UCSD-AML1 (cell line): ENCODE results near the gene LRRC74A.

ENCODE experiments used
- DNase-seq: peaks from one replicate; lab custom pipeline; 2025; ENCODE audit not compliant: unreplicated experiment; lab: John Stamatoyannopoulos, UW

Gene LRRC74A

GRCh38 chr14:76808990-76809389, 17.2 kb upstream of the LRRC74A start:
- DNase-seq: no peak

- DNase-seq: no peak
Observed at GRCh38 chr14:76810525-76810924, 15.7 kb upstream of the LRRC74A start.

- no peak for DNase-seq
Observed at GRCh38 chr14:76810953-76811400, 15.2 kb upstream of the LRRC74A start.

- no peak for DNase-seq
Observed at GRCh38 chr14:76811561-76811960, 14.6 kb upstream of the LRRC74A start.

GRCh38 chr14:76812093-76812421, 14.2 kb upstream of the LRRC74A start:
- no peak for DNase-seq

GRCh38 chr14:76812422-76813383, 13.5 kb upstream of the LRRC74A start, which contains the start of gene ANGEL1:
Gene ANGEL1 (minus strand): TSS chr14:76812882. CDS start chr14:76812827, 55 bp downstream.
- DNase-seq: peak; percentile 96

- DNase-seq: no peak
Observed at GRCh38 chr14:76814726-76815645, 11.2 kb upstream of the LRRC74A start.

GRCh38 chr14:76820700-76821099, 5.5 kb upstream of the LRRC74A start:
- no peak for DNase-seq

- no peak for DNase-seq
Observed at GRCh38 chr14:76827696-76828296, 1.6 kb downstream of the LRRC74A start.

GRCh38 chr14:76828339-76829012, 2.3 kb downstream of the LRRC74A start:
- no peak for DNase-seq

- DNase-seq: no peak
Observed at GRCh38 chr14:76829013-76829365, 2.8 kb downstream of the LRRC74A start.

- no peak for DNase-seq
Observed at GRCh38 chr14:76829650-76830421, 3.6 kb downstream of the LRRC74A start.

GRCh38 chr14:76830556-76830955, 4.3 kb downstream of the LRRC74A start:
- no peak for DNase-seq

GRCh38 chr14:76832503-76832988, 6.3 kb downstream of the LRRC74A start:
- DNase-seq: no peak

- DNase-seq: no peak
Observed at GRCh38 chr14:76833011-76833410, 6.8 kb downstream of the LRRC74A start.

- DNase-seq: no peak
Observed at GRCh38 chr14:76834241-76834661, 8.0 kb downstream of the LRRC74A start.

GRCh38 chr14:76836029-76836630, 9.9 kb downstream of the LRRC74A start:
- no peak for DNase-seq

- no peak for DNase-seq
Observed at GRCh38 chr14:76837524-76837923, 11.3 kb downstream of the LRRC74A start.

GRCh38 chr14:76842414-76842813, 16.2 kb downstream of the LRRC74A start:
- no peak for DNase-seq
